Measurements from ENCODE around the gene FAM111A.
A peak's percentile ranks its signal among the peaks of the same experiment; 100 is the strongest.
"Not testable (repeated sequence)": the region's sequence is repeated elsewhere in the genome, so short reads cannot be mapped to it uniquely, and the experiment has no call there.

Gene FAM111A

GRCh38 chr11:59135648-59136461, 6.8 kb upstream of the FAM111A start:
- CTCF ChIA-PET: interaction anchor here (0.5 to 1.4 kb wide), 24 partner anchors 8 to 1676 kb away, joined by 3 to 12 read pairs (median 4); partner anchors contain the start of genes FAM111B and GLYATL1B
- POLR2A ChIA-PET (ENCODE audit: low non-redundant PET): interaction anchor here (0.5 kb wide), 1 partner anchor 9 kb away, joined by 3 read pairs; no protein-coding TSS in a partner anchor
- no peak overlapping the region for H3K27ac ChIP-seq
- peak; percentile 98 for TF ChIP-seq CTCF (conservative IDR thresholded peaks at IDR 0.05; ENCODE audit: low read depth)
- peak; percentile 77 for DNase-seq (ENCODE audit: low spot score)

- H3K27ac ChIP-seq; POLR2A ChIA-PET (ENCODE audit: low non-redundant PET); DNase-seq (ENCODE audit: low spot score): not testable (repeated sequence)
- CTCF ChIA-PET: interaction anchor here (0.6 to 1.4 kb wide), 10 partner anchors 9 to 519 kb away, joined by 3 to 12 read pairs (median 4); partner anchors contain the start of gene GLYATL1B
Measured at GRCh38 chr11:59136551-59136950, 6.1 kb upstream of the FAM111A start.

GRCh38 chr11:59137190-59137589, 5.5 kb upstream of the FAM111A start:
- ChIA-PET POLR2A (ENCODE audit: low non-redundant PET) (no interaction called here), CTCF (no interaction called here)
- TF ChIP-seq CTCF (conservative IDR thresholded peaks at IDR 0.05; ENCODE audit: low read depth): no peak
- DNase-seq (ENCODE audit: low spot score): no peak
- no peak overlapping the region for H3K27ac ChIP-seq

DNA sequence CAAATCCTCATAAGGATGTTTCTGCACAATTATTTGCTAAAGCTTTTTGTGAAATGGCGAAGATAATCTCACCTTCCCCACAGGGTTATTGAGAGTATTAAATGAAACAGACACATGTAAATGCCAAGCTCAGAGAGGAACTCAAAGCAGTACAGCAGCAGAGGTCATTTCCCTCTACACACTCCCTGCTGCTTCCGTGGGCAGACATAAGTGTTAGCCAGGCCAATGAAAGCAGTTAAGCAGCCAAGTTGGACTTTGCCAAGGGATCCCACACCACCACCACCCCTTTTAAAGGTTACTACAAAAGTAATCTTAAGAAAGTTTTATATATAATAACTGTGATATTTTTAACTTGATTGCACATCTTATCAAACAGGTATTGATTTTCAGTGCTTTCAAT, 4.0 kb upstream of the FAM111A start:
- ChIA-PET CTCF (no interaction called here), POLR2A (ENCODE audit: low non-redundant PET) (no interaction called here)
- no peak overlapping the region for H3K27ac ChIP-seq
- no peak for DNase-seq (ENCODE audit: low spot score)
- no peak for TF ChIP-seq CTCF (conservative IDR thresholded peaks at IDR 0.05; ENCODE audit: low read depth)

GRCh38 chr11:59141191-59141590, 1.5 kb upstream of the FAM111A start:
- H3K27ac ChIP-seq: no peak overlapping the region
- TF ChIP-seq CTCF (conservative IDR thresholded peaks at IDR 0.05; ENCODE audit: low read depth): no peak
- DNase-seq (ENCODE audit: low spot score): no peak
- ChIA-PET POLR2A (ENCODE audit: low non-redundant PET) (no interaction called here), CTCF (interaction anchor here (0.6 to 1.1 kb wide), 3 partner anchors 17 to 1617 kb away, joined by 3 to 5 read pairs (median 3); no protein-coding TSS in a partner anchor)

- ChIA-PET POLR2A (ENCODE audit: low non-redundant PET) (no interaction called here), CTCF (interaction anchor here (0.6 to 1.6 kb wide), 3 partner anchors 16 to 1618 kb away, joined by 3 to 9 read pairs (median 3); no protein-coding TSS in a partner anchor)
- DNase-seq (ENCODE audit: low spot score): peak; percentile 16
- TF ChIP-seq CTCF (conservative IDR thresholded peaks at IDR 0.05; ENCODE audit: low read depth): no peak
- H3K27ac ChIP-seq: peak overlapping the region; percentile 88
Measured at GRCh38 chr11:59141673-59142460, 789 bp upstream of the FAM111A start.

All from RWPE1 (cell line).